A549 (cell line): ENCODE data around the gene TXK. TPM values are rescaled to one million over a fixed set of nuclear protein-coding genes. Genes with fewer than 3 reads are reported as not detected.

Source experiments
- ATAC-seq, 2 experiments: fragments of 200-7000 bp in 1 of 2; fragments of >200 bp in 1 of 2; cut with Nextera tagmentation in 1 of 2; cut with Tn5 transposase in 1 of 2; 3 replicates each; pipeline versions ENCODE4 v1.8.0 to v1.9.1; 2018 to 2020; ENCODE audit warnings: mild to moderate bottlenecking in 1 of 2, moderate library complexity in 1 of 2
- CTCF ChIA-PET: fragments of 300-600 bp; sonication (Branson Sonifier 250); formaldehyde crosslinking; extraction: SDS; loops from one replicate; lab custom pipeline; 2021; ENCODE audit warnings: antibody characterized with exemption, inconsistent platforms; lab: Yijun Ruan, JAX
- POLR2A ChIA-PET: fragments of 350-600 bp; formaldehyde crosslinking; extraction: SDS; loops from one replicate; lab custom pipeline; 2021; ENCODE audit warnings: antibody characterized with exemption, inconsistent platforms; lab: Yijun Ruan, JAX
- DNase-seq, 2 experiments: peaks; one replicate each; pipeline versions ENCODE4 v3.0.0 to v3.0.0-alpha.2; 2011 to 2016; ENCODE audit warnings: low read depth in 1 of 2, low spot score in 1 of 2
- FAIRE-seq: peaks from 2 replicates; lab custom pipeline; 2011; peaks lifted over from hg19 to GRCh38; lab: Jason Lieb, UNC
- H3K27ac ChIP-seq, 2 experiments: fragments of >200 bp; sonication (Bioruptor Twin); formaldehyde crosslinking; 3 replicates each; pipeline ENCODE4 v1.5.1; 2016 to 2017
- H3K4me1 ChIP-seq: fragments of >200 bp; sonication (Bioruptor Twin); formaldehyde crosslinking; 3 replicates; pipeline ENCODE4 v1.6.1; 2016
- H3K4me2 ChIP-seq: fragments of >200 bp; sonication (Bioruptor Twin); formaldehyde crosslinking; 3 replicates; pipeline ENCODE4 v1.6.1; 2016
- H3K4me3 ChIP-seq: fragments of >200 bp; sonication (Bioruptor Twin); formaldehyde crosslinking; 3 replicates; pipeline ENCODE4 v1.5.1; 2016
- H3K9me3 ChIP-seq: fragments of >200 bp; sonication (Bioruptor Twin); formaldehyde crosslinking; 3 replicates; pipeline ENCODE4 v1.6.1; 2016
- BCL3 ChIP-seq: fragments of >200 bp; sonication (Bioruptor Twin); formaldehyde crosslinking; IDR thresholded peaks from 3 replicates; pipeline ENCODE4 v1.6.1; 2016
- CEBPB ChIP-seq, 2 experiments: fragments of >200 bp in 1 of 2; sonication (Bioruptor Twin) in 1 of 2; formaldehyde crosslinking in 1 of 2; IDR thresholded peaks; 2 replicates each; pipeline ENCODE4 v1.6.1; 2012 to 2016
- CHD2 ChIP-seq: fragments of 150-350 bp; IDR thresholded peaks from 2 replicates; pipeline ENCODE4 v1.6.1; 2014; ENCODE audit warnings: low read length; ENCODE audit not compliant: partially characterized antibody
- CHD4 ChIP-seq: fragments of 200-600 bp; sonication (generic); IDR thresholded peaks from 2 replicates; pipeline ENCODE4 v1.6.1; 2016; ENCODE audit warnings: antibody characterized with exemption, mild to moderate bottlenecking, borderline replicate concordance
- CTCF ChIP-seq: fragments of >200 bp; sonication (Bioruptor Twin); formaldehyde crosslinking; IDR thresholded peaks from 3 replicates; pipeline ENCODE4 v1.5.1; 2016
- E2F6 ChIP-seq: IDR thresholded peaks from 2 replicates; pipeline ENCODE4 v1.6.1; 2012; ENCODE audit warnings: low read depth, borderline replicate concordance
- GATA3 ChIP-seq: IDR thresholded peaks from 2 replicates; pipeline ENCODE4 v1.6.1; 2012; ENCODE audit warnings: borderline replicate concordance
- HEYL ChIP-seq: fragments of 250-450 bp; sonication (Bioruptor Pico); IDR thresholded peaks from 2 replicates; pipeline ENCODE4 v1.8.0; 2021; ENCODE audit warnings: mild to moderate bottlenecking, moderate library complexity
- HOXB13 ChIP-seq: fragments of 250-450 bp; sonication (Bioruptor Pico); IDR thresholded peaks from 2 replicates; pipeline ENCODE4 v1.5.0; 2020; ENCODE audit warnings: low read depth, mild to moderate bottlenecking, moderate library complexity
- HOXB5 ChIP-seq: fragments of 250-450 bp; sonication (Bioruptor Pico); IDR thresholded peaks from 2 replicates; pipeline ENCODE4 v1.5.0; 2020; ENCODE audit warnings: mild to moderate bottlenecking, moderate library complexity
- JUNB ChIP-seq: fragments of >200 bp; sonication (Bioruptor Twin); formaldehyde crosslinking; IDR thresholded peaks from 2 replicates; pipeline ENCODE4 v1.6.1; 2016
- KDM1A ChIP-seq: fragments of 200-600 bp; sonication (generic); IDR thresholded peaks from 2 replicates; pipeline ENCODE4 v1.6.1; 2016; ENCODE audit warnings: low read depth, mild to moderate bottlenecking
- MAX ChIP-seq: IDR thresholded peaks from 2 replicates; pipeline ENCODE4 v1.6.1; 2012
- NFE2L2 ChIP-seq: fragments of 150-350 bp; conservative IDR thresholded peaks from 2 replicates; pipeline ENCODE4 v1.6.1; 2014; ENCODE audit warnings: low read length
- NPAS2 ChIP-seq: fragments of 250-450 bp; sonication (Bioruptor Pico); IDR thresholded peaks from 2 replicates; pipeline ENCODE4 v1.8.0; 2022; ENCODE audit warnings: mild to moderate bottlenecking, moderate library complexity, borderline replicate concordance
- NR3C1 ChIP-seq: fragments of >200 bp; sonication (Bioruptor Twin); formaldehyde crosslinking; IDR thresholded peaks from 3 replicates; pipeline ENCODE4 v1.6.1; 2017
- PBX3 ChIP-seq: IDR thresholded peaks from 2 replicates; pipeline ENCODE4 v1.6.1; 2012
- PHF8 ChIP-seq: fragments of 200-600 bp; sonication (generic); IDR thresholded peaks from 2 replicates; pipeline ENCODE4 v1.6.1; 2016; ENCODE audit warnings: low read depth, mild to moderate bottlenecking, antibody characterized with exemption, moderate library complexity, borderline replicate concordance
- RAD21 ChIP-seq, 2 experiments: fragments of >200 bp in 1 of 2; sonication (Bioruptor Twin) in 1 of 2; formaldehyde crosslinking in 1 of 2; IDR thresholded peaks in 1 of 2; conservative IDR thresholded peaks in 1 of 2; 2 replicates in 1 of 2; 3 replicates in 1 of 2; pipeline ENCODE4 v1.6.1; 2012 to 2018; ENCODE audit warnings: inconsistent platforms in 1 of 2
- RARB ChIP-seq: fragments of 250-450 bp; sonication (Bioruptor Pico); IDR thresholded peaks from 2 replicates; pipeline ENCODE4 v1.8.0; 2021; ENCODE audit warnings: mild to moderate bottlenecking, moderate library complexity
- RCOR1 ChIP-seq: fragments of 150-350 bp; IDR thresholded peaks from 2 replicates; pipeline ENCODE4 v1.6.1; 2014; ENCODE audit warnings: antibody characterized with exemption, low read length, low read depth
- REST ChIP-seq: fragments of 200-600 bp; sonication (generic); IDR thresholded peaks from 2 replicates; pipeline ENCODE4 v1.6.1; 2016; ENCODE audit warnings: antibody characterized with exemption, mild to moderate bottlenecking, moderate library complexity
- RNF2 ChIP-seq: fragments of 200-600 bp; sonication (generic); IDR thresholded peaks from 2 replicates; pipeline ENCODE4 v1.6.1; 2016; ENCODE audit warnings: low read depth, mild to moderate bottlenecking, antibody characterized with exemption, moderate library complexity, borderline replicate concordance
- SMC3 ChIP-seq: fragments of >200 bp; sonication (Bioruptor Twin); formaldehyde crosslinking; IDR thresholded peaks from 3 replicates; pipeline ENCODE4 v1.6.1; 2018; ENCODE audit warnings: inconsistent platforms
- TFCP2L1 ChIP-seq: fragments of 250-450 bp; sonication (Bioruptor Pico); IDR thresholded peaks from 2 replicates; pipeline ENCODE4 v1.5.0; 2021; ENCODE audit warnings: mild to moderate bottlenecking
- ZC3H11A ChIP-seq: fragments of 450-650 bp; IDR thresholded peaks from 2 replicates; pipeline ENCODE4 v1.6.1; 2014; ENCODE audit warnings: antibody characterized with exemption, mild to moderate bottlenecking
- ZFP36 ChIP-seq: fragments of 450-650 bp; IDR thresholded peaks from 2 replicates; pipeline ENCODE4 v1.6.1; 2014; ENCODE audit warnings: borderline replicate concordance; ENCODE audit not compliant: partially characterized antibody
- ZNF302 ChIP-seq: fragments of 250-450 bp; sonication (Bioruptor Pico); IDR thresholded peaks from 2 replicates; pipeline ENCODE4 v1.9.0; 2021; ENCODE audit warnings: inconsistent platforms, mild to moderate bottlenecking, moderate library complexity
- WGBS: methylation state at CpG from one replicate; pipeline ENCODE4 v1.1.6; 2017; ENCODE audit errors: missing lambda C conversion rate; 5-methylcytosine and 5-hydroxymethylcytosine counted together
- polyA plus RNA-seq, 4 experiments: library from polyadenylated mRNA; depleted of rRNA in 3 of 4; stranded (reverse); fragments of >200 nt; fragmentation: RNase III in 1 of 4; extraction: RNeasy Plus Mini Kit Qiagen cat#74134 plus additional on column Dnase treatment in 1 of 4; gene quantifications; 2 replicates in 3 of 4; 3 replicates in 1 of 4; pipeline ENCODE4 v1.2.3, GENCODE V29; 2011 to 2017

Gene TXK
- polyA plus RNA-seq, 2 of the 4 experiments (the other 2 are of a cell fraction), result 0.06 to 0.14 TPM

GRCh38 chr4:48147621-48148020, 13.6 kb upstream of the TXK start (continued):
- TF ChIP-seq BCL3 (no peak), PBX3 (no peak), RCOR1 (no peak)

- H3K27ac ChIP-seq, result no peak overlapping the region
- no peak overlapping the region for H3K4me3 ChIP-seq
- H3K9me3 ChIP-seq, result no peaks in the 10 kb centered on the region
- CTCF ChIA-PET, result interaction anchor here (0.6 to 4.5 kb wide), 4 partner anchors 8 to 161 kb away, joined by 3 to 17 read pairs (median 6); no protein-coding TSS in a partner anchor
- FAIRE-seq (no peak), DNase-seq (peak; percentile 17 to 33), ATAC-seq (peak in 1 of 2 experiments; percentile 73; a peak in 2 of 6 replicates)
- no peak overlapping the region for H3K4me2 ChIP-seq
- no peaks in the 10 kb centered on the region; the same call in 2 of the 3 replicates for H3K4me1 ChIP-seq
- WGBS, result 44% methylated on average over 2 of the region's 2 CpGs
- TF ChIP-seq NR3C1, result no peak
- no peak for TF ChIP-seq PHF8
- peak; percentile 49 to 50; a peak in 4 of 5 replicates for TF ChIP-seq RAD21 (conservative IDR thresholded peaks at IDR 0.05 in 1 of 2, IDR thresholded peaks at IDR 0.05 in 1 of 2)
- TF ChIP-seq RARB (CRISPR knock-in tag), result no peak
- peak; percentile 23; the same call in 1 of the 3 replicates for TF ChIP-seq SMC3
- TF ChIP-seq CTCF, result peak; percentile 50
- no peak for TF ChIP-seq CHD2
- POLR2A ChIA-PET, result no interaction called here
Measured at GRCh38 chr4:48141048-48141447, 7.0 kb upstream of the TXK start.

- no peak overlapping the region for H3K4me2 ChIP-seq
- ChIA-PET POLR2A (no interaction called here), CTCF (interaction anchor here (1.0 to 4.5 kb wide), 3 partner anchors 9 to 399 kb away, joined by 3 to 17 read pairs (median 9); no protein-coding TSS in a partner anchor)
- no peak for DNase-seq
- H3K4me3 ChIP-seq, result no peak overlapping the region
- no peaks in the 10 kb centered on the region for H3K9me3 ChIP-seq
- ATAC-seq, result no peak
- FAIRE-seq, result no peak
- TF ChIP-seq HEYL (CRISPR knock-in tag) (no peak), HOXB13 (CRISPR knock-in tag) (no peak), NFE2L2 (no peak), CHD2 (no peak), RNF2 (no peak), JUNB (no peak), CEBPB (IDR thresholded peaks at IDR 0.05) (no peak), ZNF302 (no peak), ZFP36 (no peak), KDM1A (no peak), REST (no peak), TFCP2L1 (no peak), HOXB5 (CRISPR knock-in tag) (no peak), ZC3H11A (no peak), MAX (no peak), CHD4 (no peak), GATA3 (no peak), E2F6 (no peak), NPAS2 (CRISPR knock-in tag) (no peak), RAD21 (conservative IDR thresholded peaks at IDR 0.05 in 1 of 2, IDR thresholded peaks at IDR 0.05 in 1 of 2) (no peak)
- H3K27ac ChIP-seq, result no peak overlapping the region
- H3K4me1 ChIP-seq, result no peaks in the 10 kb centered on the region; the same call in 2 of the 3 replicates
- WGBS, result 49% methylated on average over 3 of the region's 3 CpGs
Measured at GRCh38 chr4:48139691-48140090, 5.6 kb upstream of the TXK start.
